Stimulated activated CD4-positive, alpha-beta T cell treated with anti-CD3 and anti-CD28 coated beads, Interleukin-4, amount 100 ng/mL, for 24 hours (primary cell): ENCODE measurements around the gene FBXO39.
"Not testable (repeated sequence)": the region's sequence is repeated elsewhere in the genome, so short reads cannot be mapped to it uniquely, and the experiment has no call there.

Experiments used
- DNase-seq: peaks from one replicate; pipeline ENCODE4 v3.0.0-alpha.2; 2020

Gene FBXO39

DNA sequence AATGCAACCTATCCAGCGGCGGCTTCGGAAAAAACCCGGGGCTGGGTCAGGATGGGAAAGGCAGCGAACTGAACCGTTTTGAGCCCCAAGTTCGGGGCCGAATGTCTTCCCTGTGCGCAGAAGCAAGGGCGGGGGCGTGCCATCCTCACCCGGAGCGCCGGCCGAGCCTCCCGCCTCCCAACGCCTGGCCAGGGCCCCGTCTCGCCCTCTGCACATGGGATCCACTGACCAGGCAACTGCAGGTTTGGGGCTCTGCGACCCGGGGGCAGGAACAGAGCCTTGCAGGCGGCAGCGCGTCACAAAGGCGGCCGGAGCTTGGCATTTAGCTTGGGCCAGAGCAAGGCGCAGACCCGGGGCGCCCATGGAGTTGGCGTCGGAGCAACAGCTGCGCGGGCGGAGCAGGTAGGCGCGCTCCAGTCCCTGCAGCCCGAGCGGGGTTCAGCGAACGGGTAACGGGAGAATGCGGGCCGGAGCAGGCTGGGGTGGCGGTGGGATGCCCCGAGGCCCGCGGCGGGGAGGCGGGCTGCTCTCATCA, at the start of gene FBXO39:
FBXO39 (plus strand) TSS at position 345 of the 535 bp plus-strand sequence. CDS start 3,654 bp downstream, outside the sequence.
- no peak for DNase-seq

DNA sequence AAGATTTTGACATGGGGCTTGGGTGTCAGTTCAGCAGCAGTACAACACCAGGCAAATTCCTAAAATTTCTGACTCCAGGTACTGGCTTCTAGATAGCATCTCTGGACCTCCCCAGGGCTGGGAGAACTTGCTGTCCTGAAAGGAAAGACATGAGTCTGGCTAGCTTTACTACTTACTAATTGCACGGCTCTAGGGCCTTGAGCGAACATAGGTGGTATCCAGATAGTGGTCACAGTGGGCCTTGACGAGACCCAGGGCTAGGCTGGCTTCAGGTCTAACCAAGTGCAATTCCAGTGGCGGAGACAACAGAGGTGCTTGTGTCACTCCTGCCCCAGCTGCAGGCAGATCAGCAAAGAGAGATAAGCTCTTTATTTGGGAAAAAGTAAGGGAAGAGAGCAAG, 46.5 kb upstream of the FBXO39 start:
- no peak for DNase-seq

DNA sequence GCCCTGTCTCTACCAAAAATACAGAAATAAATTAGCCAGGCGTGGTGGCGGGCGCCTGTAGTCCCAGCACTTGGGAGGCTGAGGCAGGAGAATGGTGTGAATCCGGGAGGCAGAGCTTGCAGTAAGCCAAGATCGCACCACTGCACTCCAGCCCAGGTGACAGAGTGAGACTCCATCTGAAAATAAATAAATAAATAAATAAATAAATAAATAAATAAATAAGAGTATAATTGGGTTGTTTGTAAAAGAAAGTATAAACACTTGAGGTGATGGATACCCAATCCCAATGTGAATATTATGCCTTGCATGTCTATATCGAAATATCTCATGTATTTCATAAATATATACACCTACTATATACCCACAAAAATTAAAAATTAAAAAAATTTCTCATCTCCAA, 29.4 kb upstream of the FBXO39 start:
- DNase-seq = not testable (repeated sequence)

DNA sequence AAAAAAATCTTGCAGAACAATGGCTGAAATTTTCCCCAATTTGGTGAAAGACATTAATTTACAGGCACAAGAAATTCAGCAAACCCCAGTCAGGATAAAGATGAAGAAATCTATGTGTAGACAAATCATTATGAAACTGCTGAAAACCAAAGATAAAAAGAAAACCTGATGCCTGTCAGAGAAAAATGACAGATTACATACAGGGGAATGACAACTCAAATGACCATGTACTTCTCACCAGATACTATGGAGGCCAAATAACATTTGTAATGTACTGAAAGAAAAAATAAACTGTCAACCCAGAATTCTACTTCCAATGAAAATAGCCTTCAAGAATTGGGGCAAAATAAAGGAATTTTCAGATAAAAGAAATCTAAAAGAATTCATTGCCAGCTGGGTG, 27.4 kb upstream of the FBXO39 start:
- no peak for DNase-seq

DNA sequence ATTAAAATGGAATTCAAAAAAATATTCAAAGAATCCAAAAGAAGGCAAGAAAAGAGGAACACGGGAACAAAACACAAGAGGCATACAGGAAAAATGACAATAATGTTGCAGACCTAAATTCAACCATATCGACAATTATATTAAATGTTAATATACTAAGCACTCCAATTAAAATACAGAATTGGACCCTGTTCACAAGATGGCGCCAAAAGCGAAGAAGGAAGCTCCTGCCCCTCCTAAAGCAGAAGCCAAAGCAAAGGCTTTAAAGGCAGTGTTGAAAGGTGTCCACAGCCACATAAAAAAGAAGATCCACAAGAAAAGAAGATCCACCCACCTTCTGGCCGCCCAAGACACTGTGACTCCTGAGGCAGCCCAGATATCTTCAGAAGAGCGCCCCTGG, 26.5 kb upstream of the FBXO39 start:
- no peak for DNase-seq

DNA sequence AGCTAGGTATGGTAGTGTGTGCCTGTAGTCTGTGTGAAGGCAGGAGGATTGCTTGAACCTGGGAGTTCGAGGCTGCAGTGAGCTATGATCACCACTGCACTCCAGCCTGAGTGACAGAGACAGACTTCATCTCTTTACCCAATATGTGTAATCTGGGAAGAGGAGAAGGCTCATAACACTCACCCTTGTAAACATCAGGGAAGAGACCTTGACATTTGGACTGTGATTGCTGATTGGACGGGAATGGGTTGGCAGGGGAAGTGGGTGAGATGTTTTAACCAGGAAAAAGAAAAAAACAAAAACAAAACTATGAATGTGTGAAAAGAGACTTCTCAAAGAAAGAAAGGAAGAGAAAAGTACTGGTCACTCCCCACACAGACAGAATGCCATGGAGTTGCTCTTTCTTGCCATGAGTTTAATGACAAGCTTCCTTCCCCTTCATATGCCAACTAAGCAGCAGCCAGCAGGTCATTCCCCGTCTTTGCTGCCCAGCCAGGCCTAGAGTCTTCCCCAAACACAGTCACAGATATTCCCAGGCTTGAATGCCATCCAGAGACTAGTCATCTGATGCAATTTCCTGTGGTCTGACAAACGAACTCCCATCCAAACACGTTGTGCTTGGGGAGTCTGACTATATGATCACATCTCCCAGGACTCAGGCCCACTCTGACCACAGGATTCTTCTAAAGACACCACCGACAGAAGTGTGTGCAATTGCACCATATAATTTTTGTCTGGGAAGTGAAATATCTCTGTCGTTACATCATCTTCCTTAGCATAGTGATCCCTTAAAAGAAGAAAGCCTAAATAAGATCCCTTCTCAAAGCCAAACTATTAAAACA, 23.7 kb upstream of the FBXO39 start:
- no peak for DNase-seq

DNA sequence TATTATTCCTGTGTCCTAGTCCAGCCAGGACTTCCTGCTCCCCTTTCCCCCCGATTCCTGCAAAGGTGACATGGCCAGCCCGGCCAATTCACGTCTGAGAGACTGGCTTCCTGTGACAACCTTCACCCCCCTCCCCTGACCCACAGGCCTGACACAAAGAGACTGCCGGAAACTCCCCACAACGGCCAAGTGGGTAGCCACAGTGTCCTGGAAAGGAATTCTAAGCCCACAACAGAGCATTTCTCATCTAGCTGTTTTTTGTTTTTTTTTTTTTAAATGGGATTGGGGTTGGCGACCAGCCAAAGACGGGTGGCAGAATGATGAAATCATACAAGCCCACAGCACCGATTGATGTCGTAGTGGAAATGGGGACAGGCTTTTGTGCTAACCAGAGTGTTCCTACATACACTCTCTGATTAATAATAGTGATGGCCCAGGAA, 23.0 kb upstream of the FBXO39 start:
- DNase-seq = no peak

DNA sequence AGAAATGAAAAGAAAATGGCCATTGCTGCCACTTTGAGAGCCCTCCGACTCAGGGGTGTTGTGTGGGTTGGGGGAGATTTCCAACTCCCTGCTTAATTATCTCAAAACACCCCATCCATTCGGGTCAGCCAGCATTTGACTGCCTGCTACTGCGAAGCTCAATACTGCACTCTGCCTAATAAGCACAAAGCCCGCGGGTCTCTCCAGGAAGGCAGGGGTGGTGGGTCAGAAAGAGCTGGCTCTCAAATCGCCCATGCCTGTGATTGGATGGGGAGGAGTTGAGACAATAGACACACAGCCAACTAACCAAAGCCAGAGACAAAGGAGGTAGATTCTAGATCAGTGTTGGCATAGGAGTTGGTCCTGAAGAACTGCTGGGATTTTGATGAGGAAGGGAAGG, 22.5 kb upstream of the FBXO39 start:
- no peak for DNase-seq

DNA sequence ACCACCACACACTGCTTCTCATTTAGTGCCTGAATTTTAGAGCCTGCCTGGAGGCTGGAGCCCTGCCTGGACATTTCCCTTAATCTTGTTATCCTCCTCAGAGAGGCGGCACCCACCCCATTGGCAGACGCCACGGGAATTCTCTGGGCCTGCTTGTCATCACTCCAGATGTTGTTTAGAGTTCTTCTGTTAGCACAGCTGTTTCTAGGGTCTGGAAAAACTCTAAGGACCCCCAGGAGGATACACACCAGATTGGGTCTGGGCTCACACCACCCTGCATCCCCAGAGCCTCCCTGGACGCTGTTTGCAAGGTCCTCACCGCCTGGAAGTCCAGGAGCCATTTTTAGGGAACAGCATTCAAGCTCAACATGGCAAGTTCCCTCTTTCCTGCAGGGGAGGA, 20.7 kb upstream of the FBXO39 start:
- DNase-seq = no peak

DNA sequence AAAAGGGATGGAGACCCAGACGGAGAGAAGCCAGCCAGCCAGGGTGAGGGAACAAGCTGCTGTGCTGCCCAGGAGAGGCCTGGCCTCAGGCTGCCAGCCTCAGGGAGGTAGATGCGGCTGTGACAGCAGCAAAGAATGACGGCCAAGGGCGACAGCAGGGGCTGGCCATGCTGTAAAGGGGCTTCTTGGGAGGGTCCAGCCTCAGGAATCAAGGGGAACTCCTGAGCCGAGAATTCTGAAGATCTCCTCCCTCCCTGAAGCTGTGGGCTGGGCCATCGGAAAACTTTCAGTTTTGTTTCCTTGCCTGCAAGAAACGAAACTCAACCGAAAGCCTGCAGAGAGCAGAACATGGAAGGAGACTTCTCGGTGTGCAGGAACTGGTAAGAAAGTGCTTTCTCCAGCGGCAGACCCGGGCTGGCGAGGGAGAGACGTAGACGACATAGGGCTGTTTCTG, 20.3 kb upstream of the FBXO39 start, which contains the start of gene XAF1:
XAF1 (plus strand) TSS at position 316 of the 454 bp plus-strand sequence; CDS start at position 349, 33 bp downstream.
- DNase-seq = peak; percentile 40

DNA sequence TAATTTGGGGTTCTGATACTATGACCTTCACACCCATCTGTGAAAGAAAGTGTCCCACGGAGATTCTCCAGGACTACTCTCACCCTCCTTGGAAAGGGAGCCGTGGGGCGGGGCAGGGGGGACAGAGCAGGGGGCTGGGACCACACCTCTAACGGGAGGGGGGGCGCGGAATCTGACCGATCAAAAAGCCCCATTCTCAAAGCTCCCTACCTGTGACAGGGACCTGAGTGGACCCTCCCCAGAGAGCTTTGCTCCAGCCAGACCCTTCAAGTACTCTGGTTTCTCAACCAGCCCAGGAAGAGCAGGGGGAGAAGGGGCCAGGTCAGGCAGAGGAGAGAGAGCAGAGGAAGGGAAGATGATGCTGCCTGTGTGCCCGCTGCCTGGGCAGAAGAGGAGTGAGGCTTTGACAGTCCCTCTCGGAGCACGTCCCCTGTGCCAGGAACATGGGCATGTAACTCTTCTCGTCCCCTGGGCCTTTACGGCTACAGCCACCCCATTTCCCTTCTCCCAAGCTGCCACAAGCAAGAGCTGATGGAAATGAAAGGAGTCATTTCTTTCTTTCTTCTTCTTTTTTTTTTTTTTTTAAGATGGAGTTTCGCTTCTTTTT, 19.5 kb upstream of the FBXO39 start:
- DNase-seq = no peak

DNA sequence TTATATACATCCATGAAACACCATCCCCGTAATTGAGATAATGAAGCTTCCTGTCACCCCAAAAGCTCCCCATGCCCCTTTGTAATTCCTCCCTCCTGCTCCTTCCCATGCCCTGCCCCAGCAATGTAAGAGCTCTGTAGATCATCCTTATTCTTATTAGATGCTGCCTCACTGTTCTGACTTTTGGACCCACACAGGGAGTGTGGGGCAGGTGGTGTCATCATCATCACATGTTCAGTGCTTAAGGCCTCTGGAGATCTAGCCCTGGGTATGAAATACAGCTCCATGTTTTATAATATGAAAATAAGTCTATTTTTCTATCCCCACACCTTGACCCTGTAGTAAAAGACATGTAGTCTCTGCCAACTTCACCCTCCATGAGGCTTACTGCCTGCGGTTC, 18.3 kb upstream of the FBXO39 start:
- DNase-seq = no peak

DNA sequence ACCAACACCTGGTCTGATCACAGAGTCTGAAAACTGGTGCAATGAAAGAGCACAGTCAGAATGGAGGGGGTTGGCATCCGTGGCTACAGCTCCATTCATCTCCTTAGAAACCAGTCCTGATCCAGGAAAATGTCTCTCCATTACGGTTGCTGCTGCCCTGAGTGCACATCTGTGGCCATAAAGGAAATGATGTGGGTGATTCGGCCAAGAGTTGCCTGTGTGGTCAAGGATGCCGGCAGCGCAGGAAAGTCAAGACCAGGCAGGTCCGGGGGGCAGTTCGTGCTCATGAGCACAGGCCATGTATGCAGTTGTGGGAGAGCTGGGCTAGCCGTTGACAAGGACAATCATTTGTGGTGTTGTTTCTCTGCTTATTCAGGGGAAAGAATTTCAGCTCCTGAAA, 14.2 kb upstream of the FBXO39 start:
- DNase-seq = no peak

DNA sequence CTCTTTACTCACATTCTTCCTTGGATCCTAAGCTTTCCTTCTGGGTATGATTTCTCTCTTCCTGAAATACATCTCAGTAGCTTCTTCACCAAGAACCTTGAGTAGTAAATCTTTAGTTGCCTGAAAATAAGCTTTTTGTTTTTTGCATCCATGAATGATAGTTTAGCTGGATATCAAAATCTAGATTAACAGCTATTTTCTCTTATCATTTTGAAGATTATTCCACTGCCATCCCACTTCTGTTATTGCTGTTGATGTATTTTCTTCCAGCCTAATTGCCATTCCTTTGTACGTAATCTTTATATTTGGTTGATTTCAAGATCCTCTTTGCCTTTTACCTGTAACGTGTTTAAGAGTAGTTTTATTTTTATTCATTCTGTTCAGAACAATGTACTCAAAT, 7.6 kb upstream of the FBXO39 start:
- no peak for DNase-seq

DNA sequence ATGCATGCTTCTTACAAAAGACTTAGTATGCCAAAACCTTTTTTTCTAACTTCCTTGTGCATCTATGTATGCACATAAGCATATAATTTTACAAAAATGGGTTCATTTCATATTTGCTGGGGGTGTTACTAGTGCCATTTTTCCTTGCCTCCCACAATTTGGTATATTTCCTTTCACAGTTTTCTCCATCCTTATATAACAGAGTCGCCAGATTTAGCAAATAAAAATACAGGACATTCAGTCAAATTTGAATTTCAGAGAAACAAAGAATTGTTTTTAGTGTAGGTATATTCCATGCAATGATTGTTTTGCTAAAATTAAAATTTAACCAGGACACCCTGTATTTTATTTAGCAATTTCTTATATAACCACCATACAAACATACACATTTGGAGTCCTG, 4.0 kb upstream of the FBXO39 start:
- no peak for DNase-seq

DNA sequence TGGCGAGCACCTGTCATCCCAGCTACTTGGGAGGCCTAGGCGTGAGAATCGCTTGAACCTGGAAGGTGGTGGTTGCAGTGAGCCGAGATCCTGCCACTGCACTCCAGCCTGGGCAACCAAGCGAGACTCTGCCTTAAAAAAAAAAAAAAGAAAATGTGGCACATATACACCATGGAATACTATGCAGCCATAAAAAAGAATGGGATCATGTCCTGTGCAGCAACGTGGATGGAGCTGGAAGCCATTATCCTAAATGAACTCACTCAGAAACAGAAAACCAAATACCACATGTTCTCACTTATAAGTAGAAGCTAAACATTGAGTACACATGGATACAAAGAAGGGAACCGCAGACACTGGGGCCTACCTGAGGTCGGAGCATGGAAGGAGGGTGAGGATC, 1.1 kb upstream of the FBXO39 start:
- DNase-seq = not testable (repeated sequence)

DNA sequence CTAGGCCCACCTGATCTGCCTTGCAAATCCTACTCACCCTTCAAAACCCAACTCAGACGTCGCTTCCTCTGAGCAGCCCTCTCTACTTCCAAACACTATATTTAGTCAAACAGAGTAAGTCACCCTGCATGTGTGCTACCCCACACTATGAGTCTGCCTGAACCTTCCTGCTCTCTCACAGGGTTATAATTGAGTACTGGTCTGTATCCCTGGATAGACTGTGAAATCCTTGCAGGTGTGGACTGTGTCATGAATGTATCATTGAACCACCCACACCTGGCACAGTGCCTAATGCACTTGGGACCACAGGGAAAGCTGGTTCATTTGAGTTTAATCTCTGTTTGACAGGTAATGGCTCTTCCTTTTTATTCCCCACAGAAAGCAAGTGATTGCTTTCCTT, 3.4 kb downstream of the FBXO39 start:
- no peak for DNase-seq

DNA sequence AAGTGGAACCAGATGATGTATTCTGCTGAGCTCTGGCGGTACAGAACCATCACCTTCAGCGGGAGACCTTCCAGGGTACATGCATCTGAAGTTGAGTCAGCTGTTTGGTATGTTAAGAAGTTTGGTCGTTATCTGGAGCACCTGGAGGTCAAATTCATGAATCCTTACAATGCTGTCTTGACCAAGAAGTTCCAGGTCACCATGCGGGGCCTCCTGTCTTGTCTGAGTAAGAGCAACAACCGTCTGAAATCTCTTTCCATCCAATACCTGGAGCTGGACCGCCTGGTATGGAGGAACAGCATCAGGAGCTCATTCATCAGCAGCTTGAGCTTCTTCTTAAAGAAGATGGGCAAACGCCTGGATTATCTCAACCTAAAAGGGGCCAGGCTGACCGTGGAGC, 4.0 kb downstream of the FBXO39 start:
- no peak for DNase-seq

DNA sequence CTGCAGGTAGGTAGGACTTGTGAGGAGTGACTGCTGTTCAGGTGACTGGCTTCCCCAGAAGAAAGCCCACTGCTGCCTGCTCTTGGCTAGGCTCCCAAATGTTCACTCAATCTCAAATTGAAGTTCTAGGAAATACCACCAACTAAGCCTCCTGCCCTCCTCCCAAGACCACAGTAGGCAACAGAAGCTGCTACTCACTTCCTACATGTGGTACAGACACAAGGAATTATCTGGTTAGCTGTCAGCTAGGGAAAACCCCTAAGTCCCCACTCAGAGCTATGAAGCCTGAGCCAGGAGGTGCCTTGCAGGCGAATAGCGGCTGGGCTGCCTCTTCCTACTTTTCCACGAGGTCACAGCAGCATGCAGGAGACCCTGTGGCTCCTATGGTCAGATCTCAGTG, 4.9 kb downstream of the FBXO39 start:
- no peak for DNase-seq

DNA sequence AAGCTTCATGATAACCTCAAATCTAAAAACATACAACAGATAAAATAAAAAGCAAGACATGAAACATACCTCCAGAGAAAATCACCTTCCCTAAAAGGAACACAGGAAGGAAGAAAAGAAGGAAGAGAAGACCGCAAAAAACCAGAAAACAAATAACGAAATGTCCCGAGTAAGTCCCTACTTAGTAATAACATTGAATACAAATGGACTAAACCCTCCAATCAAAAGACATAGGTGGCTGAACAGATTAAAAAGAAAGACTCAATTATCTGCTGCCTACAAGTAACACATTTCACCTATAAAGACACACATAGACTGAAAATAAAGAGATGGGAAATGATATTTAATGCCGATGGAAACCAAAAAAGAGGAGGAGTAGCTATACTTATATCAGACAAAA, 6.2 kb downstream of the FBXO39 start:
- no peak for DNase-seq

DNA sequence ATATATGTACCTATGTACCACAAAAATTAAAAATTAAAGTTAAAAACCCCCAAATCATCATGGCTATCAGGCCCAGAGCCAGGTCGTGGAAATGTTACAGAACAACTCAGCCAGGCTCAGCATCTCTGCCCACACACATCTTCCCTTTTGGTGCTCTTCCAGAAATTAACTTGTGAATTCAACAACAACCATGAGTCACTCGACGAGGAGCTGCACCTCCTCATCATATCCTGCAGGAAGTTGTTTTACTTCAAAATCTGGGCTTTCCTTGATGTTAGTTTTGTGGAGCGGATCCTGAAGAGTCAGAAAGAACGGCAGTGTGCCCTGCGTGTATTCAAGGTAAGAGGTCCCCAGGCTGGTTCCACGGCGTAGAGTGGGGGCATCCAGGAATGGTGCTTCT, 10.6 kb downstream of the FBXO39 start:
- no peak for DNase-seq

DNA sequence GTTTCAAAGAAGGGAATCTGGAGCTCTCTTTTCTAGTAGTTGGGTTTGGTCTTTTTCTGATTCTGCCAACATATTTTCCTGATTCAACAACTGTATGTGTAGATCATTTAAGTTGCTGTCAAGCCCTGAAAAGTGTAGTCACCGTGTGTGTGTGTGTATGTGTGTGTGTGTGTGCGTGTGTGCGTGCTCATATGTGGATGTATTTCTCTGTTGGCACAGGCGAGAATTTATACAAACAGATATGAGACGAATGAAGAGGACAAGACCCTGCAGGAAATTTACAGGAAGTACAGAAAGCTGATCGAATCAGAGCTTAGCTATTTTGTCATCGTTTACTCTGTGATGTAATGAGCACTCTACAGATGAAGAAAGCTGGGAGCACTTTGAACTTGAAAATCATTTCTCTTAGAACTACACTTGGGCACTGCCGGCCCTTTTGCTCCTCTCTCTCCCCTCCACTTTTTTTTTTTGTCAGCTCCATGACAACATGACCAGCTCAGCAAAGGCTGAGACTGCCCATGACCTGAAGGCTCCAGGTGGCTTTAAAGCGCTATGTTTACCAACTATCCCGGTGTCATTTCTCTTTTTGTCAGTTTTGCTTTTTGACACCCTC, 11.2 kb downstream of the FBXO39 start:
- DNase-seq = no peak

DNA sequence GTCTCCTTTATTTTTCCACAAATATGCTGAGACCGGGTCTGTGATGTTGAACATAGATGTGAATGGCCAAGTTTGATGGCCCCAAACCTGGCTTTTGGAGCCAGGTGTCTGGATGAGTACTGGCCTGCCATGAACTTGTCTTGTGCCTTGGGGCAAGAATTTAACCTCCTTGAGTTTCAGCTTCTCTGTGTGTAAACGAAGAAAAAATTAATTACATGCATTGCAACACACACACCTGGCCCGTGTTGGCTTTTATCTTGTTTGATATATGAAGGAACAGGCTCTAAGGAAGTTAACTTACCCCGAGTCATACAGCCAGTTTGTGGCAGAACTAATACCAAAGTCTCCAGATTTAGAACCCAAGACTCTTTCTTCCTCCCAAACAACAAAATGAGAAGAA, 13.1 kb downstream of the FBXO39 start:
- no peak for DNase-seq
